GM18861 (cell line): Measurements from ENCODE around the gene ASCL3.
"Not testable (repeated sequence)": the region's sequence is repeated elsewhere in the genome, so short reads cannot be mapped to it uniquely, and the experiment has no call there.

ENCODE experiments used
- ATAC-seq: cut with Tn5 transposase; IDR thresholded peaks from one replicate; pipeline ENCODE4 v1.9.1; 2021; ENCODE audit not compliant: unreplicated experiment

Gene ASCL3

GRCh38 chr11:8948886-8949285 is 6.1 kb upstream of the ASCL3 start:
- ATAC-seq, result no peak

GRCh38 chr11:8947230-8947943 is 4.6 kb upstream of the ASCL3 start:
- no peak for ATAC-seq

- ATAC-seq, result no peak
These were observed 1.3 kb downstream of the ASCL3 start for GRCh38 chr11:8941341-8942103.

DNA sequence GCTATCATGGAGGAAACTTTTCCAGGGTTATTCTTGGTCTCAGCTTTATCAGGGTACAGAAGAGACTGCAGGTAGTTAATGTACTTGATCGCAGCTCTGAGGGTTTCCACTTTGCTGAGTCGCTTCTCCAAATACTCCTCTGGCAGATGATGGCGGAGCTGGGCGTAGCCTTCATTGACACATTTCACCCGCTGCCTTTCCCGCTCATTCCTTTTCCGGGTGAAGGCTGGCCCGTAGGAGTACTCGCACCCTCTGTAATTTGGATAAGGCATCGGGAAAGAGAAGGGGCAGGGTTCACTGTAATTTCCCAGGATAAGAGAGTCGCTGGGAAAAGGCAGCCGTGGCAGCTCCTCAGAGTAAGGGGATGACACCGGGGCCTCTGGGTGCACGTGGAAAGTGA is 5.2 kb downstream of the ASCL3 start:
- ATAC-seq, result no peak

DNA sequence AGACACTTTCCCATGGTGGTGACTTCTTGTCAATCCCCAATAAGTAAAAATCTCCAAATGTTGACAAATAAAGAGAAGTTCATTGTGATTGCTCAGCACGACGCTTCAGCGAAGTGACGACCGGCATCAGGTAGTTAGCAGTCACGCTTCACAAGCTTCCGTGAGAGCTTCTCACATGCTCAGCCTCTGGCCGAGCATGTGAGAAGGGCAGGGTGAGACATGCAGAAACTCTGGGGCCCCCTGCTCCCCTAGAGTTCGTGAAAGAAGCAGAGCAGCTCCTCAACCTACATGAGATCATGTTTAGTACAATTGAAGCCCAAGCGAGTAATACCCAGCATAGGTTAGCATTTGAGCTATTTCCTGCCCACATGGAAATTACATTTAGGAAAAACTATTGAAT is 5.7 kb downstream of the ASCL3 start:
- ATAC-seq, result no peak

DNA sequence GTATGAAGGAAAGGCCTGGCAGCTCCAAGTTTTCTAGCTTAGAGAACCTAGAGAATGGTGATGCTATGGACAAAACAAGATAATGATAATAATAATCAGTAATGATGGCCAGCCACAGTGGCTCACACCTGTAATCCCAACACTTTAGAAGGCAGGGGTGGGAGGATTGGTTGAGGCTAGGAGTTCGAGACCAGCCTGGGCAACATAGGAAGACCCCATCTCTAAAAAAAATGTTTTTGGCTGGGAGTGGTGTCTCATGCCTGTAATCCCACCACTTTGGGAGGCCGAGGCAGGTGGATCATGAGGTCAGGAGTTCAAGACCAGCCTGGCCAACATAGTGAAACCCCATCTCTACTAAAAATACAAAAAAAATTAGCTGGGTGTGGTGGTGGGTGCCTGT is 7.0 kb downstream of the ASCL3 start:
- ATAC-seq, result not testable (repeated sequence)

GRCh38 chr11:8934742-8935488 is 7.9 kb downstream of the ASCL3 start:
- ATAC-seq, result no peak

DNA sequence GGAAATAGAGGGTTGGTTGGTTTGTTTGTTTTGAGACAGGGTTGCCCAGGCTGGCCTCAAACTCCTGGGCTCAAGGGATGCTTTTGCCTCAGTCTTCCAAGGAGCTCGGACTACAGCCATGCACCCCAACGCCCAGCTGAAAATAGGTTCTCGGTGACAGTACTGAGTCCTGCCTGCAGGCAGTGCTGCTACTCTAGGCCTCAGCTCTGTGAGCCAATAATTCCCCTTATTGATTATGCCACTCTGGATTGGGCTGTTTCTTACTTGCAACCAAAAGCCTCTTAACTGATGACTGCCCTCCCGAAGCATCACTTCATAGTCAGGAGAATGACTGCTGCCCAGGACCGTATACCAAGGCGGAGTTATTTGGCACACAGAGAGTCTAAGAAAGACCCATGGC is 8.9 kb downstream of the ASCL3 start:
- ATAC-seq, result no peak

GRCh38 chr11:8932564-8933180 is 10.1 kb downstream of the ASCL3 start, which contains the start of gene C11orf16:
TSS of gene C11orf16 (minus strand) at chr11:8932947. CDS start at chr11:8932308, 639 bp downstream.
- ATAC-seq, result no peak

DNA sequence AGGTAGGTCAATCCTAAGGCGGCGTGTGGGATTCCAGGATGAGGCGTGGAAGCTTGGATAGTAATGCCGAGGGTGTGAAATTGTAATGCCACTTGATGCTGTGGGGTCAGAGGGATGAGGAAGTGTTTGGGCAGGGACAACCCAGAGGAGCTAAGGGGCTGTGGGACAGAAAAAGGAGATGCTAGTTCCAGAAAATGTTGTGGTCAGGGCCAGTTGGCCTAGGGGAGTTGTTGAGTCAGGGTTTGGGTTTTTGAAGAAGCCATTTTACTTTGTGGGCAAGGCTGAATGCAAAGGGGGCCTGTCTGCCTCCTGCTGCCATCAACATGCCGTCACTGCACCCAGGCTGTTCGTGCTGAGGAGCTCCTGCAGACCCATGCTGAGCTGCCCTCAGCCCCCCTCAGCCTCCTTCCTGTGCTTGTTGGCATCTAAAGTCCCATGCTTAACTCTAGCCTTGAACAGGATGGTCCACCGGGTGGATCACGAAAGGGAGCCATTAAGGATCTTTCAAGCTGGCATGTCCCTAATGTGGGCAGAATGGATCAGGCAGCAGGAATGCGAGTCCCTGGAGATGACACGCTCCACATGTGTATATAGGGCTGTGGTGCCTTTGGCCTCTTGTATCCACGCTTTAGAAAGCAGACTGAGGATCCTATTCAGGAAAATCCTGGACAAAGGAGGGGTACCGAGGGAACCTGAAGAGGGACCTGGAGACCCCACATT is 12.2 kb downstream of the ASCL3 start:
- ATAC-seq, result no peak

- ATAC-seq, result no peak
These were observed 13.7 kb downstream of the ASCL3 start for GRCh38 chr11:8928981-8929615.

DNA sequence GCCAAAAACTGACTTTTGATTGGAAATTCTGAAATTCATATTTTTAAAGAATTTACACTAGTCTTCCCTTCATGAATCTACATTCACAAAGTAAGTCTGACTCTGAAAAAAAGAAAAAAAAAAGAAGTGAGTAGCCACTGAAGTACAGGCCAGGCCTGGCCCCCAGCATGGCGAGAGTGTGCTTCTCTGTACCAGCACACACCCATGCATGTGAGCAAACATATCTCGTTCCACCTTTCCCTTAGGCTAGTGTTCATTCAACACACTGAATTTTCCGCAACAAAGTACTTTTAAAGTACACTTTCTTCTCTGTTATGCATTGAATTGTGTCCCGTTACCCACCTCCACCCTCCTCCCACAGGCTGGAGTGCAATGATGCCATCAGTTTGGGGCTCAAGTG is 14.6 kb downstream of the ASCL3 start:
- no peak for ATAC-seq

DNA sequence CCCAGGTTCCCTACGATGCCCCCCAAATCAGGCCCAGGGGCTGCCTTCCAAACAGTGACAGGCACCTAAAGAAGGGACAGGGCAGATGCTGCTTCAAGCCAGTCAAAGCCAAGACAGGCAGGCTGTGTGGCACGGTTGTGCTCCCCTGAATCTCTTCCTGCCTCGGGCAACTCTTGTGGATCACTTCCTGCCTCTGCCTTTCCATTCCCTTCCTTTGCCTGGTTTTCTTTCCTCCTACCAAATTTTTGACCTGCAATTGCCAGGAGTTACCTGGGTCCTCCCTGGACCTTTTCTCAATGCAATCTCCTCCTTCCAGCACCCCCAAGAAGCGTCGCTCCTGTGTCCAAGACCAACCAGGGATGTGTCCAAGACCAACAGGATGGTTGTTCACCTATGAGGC is 15.6 kb downstream of the ASCL3 start:
- ATAC-seq, result no peak

DNA sequence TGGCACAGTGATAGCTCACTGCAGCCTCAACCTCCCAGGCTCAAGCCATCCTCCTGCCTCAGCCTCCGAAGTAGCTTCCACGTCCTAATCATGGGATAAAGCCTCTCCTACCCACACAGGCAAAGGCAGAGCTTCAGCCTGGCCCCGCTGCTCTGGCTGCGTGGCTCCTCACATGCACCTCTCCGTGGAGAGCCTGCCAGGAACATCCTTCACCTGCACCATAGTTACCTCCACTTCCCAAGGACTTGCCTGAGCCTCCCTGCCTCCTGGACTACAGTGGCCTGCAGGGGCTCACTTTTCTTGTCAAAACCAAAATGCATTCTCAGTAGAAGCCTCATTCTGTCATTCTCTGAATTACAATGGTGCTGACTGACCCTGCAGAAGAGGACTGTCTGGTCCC is 16.6 kb downstream of the ASCL3 start:
- no peak for ATAC-seq

DNA sequence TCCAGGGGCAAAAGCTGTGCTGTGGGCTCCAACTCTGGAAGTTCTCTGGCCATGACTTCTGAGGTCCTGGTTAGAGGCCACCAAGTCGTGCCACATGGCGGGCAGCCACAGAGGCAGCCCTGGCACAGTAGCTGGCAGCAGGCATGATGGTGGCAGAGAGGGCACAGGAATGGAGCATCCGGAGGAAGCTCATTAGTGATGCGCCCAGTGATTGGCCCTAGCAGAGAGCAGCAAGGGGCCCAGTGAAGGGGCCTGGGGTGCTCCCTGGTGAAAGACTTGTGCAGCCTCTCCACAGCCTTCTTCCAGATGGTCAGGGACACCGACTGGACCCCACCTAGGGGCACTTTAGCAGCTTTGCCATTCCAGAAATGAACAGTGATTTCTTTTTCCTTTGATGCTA is 17.1 kb downstream of the ASCL3 start:
- no peak for ATAC-seq

GRCh38 chr11:8922691-8923090 is 20.1 kb downstream of the ASCL3 start:
- ATAC-seq, result no peak

DNA sequence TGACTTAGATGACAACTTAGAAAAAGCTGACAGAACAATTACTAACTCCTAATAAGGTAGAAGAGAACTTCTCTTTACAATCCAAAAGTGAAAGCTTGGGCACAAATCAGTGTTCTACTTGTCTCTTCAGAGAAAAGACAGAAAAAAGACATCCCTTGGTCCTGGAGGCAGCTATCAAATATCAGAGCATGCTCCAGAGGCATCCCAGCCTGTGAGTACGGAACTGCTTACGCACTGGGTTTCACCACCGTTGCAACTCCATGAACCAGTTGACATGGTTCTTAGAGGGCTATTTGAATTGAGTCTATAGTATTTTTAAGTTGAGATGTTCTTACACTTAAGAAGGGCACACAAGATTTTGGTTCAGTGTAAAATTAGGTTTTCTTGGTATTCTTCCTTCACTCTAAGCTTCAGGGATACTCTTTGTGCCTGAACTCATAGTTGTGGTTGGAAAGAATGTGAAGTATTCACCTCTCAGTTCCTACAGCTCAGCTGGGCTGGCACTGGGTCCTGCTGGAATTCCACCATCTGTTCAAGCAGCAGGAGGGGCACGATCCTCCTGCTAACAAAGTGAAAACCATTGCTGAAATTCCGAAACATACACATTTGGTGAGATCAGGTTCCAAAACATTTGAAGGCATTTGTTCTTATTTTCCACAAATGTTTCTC is 25.5 kb downstream of the ASCL3 start:
- ATAC-seq, result no peak

GRCh38 chr11:8914661-8915018 is 28.2 kb downstream of the ASCL3 start:
- ATAC-seq, result no peak

DNA sequence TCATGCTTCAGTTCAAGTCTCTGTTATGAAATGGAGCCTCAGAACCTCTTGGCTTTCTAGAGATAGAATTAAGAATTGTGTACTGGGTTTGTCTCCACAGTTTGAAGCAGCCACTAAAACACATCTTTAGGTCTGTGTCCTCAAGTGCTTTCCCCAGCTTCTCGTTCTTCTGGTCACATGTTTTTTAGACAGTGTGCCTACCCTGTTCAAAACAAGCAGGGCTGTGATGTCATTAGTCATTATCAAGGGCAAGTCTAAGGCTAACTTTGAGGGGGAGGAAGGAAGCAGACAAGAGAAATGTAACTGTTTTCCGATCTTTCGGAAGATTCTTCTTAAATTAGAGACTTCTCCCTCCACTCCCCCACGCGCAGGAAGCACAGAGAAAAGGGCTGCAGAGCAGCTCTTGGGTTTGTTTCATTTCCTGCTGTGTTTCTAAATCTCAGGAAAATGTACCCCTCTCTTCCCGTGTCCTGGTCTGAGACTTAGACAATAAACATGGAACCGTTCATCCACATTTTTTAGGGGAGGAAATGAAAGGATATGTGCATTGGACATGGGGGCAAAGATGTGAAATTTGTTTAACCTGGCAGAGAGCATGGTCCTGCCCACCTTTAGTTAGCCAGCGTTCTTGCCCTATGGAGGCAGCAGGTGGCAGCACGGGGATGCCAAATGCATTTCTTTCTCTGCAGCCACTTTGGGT is 28.7 kb downstream of the ASCL3 start:
- ATAC-seq, result no peak
